Iris pigment epithelial cell (primary cell): Measurements from ENCODE around the gene NEK5.
"Not testable (repeated sequence)": the region's sequence is repeated elsewhere in the genome, so short reads cannot be mapped to it uniquely, and the experiment has no call there.

Source experiments
- DNase-seq: peaks from one replicate; pipeline ENCODE4 v3.0.0-alpha.2; 2011; ENCODE audit warnings: low read depth

Gene NEK5

DNA sequence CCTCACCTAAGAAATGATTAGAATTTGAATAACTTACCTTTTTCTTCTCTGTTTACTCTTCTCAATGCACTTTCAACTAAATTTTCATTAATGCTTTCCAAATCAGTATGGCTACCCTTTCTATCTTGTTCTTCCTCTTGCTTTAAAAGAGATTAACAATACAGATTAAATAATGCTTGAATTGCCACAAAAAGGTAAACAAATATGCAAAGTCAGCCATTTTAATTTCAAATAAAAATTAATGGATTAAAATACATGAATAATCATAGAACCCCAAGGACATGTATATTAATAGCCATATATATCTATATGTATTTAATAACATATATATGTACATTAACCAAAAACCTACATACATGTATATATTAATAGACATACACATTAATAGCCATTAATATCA is 7.9 kb upstream of the NEK5 start:
- no peak for DNase-seq

- no peak for DNase-seq
Observed at GRCh38 chr13:52130641-52131040, 1.8 kb upstream of the NEK5 start.

DNA sequence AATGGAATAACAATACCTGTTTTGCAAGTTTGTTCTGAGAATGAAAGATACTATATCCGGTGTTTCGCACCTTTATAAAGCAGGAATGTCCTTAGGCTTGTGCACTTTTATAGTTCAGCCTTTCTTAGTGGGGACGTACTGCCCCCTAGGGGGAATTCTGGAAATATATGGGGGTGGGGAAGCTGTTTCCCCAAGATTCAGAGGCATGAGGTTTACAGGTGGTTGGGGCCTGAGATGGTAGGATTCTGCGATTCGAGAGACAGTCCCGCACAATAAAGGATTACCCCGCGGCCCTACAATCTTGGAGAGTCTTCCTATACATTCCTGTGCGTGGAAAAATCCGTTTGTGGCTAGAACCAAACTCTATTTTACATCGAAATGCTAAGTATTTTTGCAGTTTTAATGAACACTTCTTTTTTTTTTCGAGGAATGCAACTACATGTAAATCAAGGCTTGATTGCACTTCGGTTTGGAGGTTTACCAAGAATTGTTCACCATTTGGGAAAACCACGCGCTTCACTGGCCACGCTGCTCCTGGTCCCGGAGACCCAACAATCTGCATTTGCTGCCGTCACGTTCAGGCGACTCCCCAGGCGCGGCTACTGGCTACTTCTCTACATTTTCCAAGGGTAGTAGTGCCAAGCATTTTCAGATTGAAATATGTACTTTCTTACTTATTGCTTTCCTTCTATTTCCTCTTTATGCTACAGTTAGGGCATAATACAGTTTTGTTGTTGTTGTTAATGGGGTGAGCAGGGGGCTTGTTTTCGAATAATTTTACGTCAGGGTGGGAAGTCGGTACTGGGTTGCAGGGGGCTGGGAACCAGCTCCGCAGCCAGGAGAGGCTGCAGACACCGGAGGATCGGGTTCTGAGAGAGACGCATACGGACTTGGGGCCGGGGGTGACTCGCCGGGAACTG is 830 bp downstream of the NEK5 start:
- peak; percentile 61 for DNase-seq

DNA sequence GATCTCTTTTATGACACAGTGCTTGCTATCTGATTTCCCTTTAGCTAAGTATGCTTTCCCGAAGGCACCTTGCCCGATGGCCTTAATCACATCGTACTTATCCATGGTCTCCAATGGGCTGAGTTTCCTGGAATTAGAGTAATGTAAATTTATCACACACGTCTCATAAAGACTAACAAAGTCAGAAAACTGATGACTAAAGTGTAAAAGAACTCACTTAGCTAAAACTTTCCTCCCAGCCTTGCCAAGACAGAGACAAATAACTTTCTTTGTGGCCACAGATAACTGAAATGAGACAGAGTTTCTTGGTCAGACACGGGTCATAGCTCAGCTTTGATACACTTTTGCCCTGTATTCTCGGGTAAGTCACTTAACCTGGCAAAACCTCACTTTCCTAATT is 1.5 kb downstream of the NEK5 start:
- DNase-seq = peak; percentile 36

- DNase-seq = no peak
Observed at GRCh38 chr13:52125547-52125946, 3.3 kb downstream of the NEK5 start.

- DNase-seq = no peak
Observed at GRCh38 chr13:52118595-52118994, 10.3 kb downstream of the NEK5 start.

DNA sequence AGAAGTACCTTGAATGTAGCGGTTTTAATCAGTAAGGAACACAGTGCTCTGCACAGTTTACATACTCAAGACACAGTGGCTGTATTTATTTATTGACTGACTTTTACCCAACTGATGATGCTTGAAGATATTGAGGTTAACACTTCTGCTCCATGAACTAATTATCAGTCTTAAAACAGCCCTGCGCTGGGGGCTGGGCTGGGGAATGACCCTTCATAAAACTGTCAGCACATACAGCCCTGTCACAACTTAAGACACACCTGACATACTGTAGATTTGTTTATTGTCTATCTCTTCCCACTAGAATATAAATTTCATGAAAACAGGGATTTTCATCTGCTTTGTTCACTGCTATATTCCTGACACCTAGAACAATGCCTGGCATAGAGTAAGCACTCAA is 10.8 kb downstream of the NEK5 start:
- no peak for DNase-seq

DNA sequence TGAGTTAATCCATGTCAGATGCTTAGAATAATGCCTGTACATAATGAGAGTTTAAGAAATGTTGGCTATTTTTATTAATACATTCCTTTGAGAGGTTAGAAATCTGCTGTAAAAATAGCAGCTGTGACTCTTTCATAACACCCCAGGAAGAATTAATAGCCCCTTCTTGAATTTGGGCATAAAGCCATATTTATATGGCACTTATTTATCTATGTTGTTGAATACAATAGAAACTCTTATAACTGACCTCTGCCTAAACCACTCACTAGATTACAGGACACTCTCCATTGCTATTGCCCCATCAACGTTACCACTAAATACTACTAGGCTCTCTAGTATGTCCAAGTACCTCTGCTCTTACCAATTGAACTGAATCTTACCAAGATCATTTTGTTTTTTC is 16.3 kb downstream of the NEK5 start:
- no peak for DNase-seq

GRCh38 chr13:52109116-52109670 is 19.7 kb downstream of the NEK5 start:
- DNase-seq = no peak

- no peak for DNase-seq
Observed at GRCh38 chr13:52105841-52106240, 23.0 kb downstream of the NEK5 start.

DNA sequence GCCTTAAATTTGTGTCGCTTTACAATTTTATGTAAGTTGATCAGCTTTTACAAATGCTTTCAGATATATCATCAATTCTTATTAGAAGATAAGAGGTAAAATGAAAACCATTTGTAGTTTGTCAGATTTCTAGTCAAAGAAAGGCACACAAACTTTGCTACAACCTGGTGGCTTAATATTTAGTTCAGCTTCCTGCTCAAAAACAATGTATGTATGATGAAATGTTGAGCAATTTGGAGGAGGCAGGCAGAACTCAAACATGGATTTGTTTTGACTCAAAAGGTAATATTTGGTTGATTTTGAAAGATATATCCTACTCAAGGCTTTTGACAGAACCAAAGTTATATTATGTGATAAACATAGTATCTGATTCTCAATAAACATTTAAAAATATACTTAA is 24.2 kb downstream of the NEK5 start:
- peak; percentile 4 for DNase-seq

- DNase-seq = no peak
Observed at GRCh38 chr13:52103386-52103785, 25.5 kb downstream of the NEK5 start.

GRCh38 chr13:52102423-52102822 is 26.4 kb downstream of the NEK5 start:
- not testable (repeated sequence) for DNase-seq

DNA sequence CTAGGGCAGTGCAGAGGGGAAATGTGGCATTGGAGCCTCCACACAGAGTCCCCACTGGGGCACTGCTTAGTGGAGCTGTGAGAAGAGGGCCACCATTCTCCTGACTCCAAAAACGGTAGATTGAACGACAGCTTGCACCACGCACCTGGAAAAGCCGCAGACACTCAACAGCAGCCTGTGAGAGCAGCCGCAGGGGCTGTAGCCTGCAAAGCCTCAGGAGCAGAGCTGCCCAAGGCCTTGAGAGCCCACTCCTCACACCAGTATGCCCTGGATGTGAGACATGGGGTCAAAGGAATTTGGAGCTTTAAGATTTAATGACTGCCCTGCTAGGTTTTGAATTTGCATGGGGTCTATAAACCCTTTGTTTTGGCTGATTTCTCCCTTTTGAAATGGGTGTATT is 31.7 kb downstream of the NEK5 start:
- no peak for DNase-seq

DNA sequence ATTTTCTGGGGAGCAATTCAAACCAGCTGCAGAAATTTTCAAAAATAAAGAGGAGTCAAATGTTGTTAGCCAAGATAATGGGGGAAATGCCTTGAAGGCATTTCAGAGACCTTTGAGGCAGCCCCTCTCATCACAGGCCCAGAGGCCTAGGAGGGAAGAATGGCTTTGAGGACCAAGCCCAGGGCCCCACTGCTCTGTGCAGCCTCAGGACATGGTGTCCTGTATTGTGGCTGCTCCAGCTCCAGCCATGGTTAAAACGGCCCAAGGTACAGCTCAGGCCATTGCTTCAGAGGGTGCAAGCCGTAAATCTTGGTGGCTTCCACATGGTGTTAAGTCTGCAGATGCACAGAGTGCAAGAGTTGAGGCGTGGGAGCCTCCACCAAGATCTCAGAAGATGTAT is 32.1 kb downstream of the NEK5 start:
- DNase-seq = no peak

- no peak for DNase-seq
Observed at GRCh38 chr13:52096062-52096461, 32.8 kb downstream of the NEK5 start.

DNA sequence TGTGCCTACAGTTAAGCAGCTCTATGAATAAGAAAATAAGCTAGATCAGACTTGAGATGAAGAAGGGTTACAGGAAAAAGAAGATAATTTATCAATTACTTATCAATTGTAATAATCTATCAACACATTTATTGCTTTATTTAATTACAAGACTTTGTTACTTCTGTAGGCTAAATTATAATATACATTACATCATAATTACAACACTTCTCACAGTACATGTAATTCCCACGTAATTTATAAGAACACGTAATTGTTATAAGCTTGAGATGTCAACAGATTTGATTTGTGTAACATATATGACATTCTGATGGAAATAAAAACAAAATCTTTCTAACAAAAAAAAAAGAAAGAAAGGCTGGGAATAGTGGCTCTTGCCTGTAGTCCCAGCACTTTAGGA is 36.8 kb downstream of the NEK5 start:
- DNase-seq = no peak

- DNase-seq = no peak
Observed at GRCh38 chr13:52091473-52091872, 37.4 kb downstream of the NEK5 start.

GRCh38 chr13:52085421-52085820 is 43.5 kb downstream of the NEK5 start:
- peak; percentile 74 for DNase-seq

DNA sequence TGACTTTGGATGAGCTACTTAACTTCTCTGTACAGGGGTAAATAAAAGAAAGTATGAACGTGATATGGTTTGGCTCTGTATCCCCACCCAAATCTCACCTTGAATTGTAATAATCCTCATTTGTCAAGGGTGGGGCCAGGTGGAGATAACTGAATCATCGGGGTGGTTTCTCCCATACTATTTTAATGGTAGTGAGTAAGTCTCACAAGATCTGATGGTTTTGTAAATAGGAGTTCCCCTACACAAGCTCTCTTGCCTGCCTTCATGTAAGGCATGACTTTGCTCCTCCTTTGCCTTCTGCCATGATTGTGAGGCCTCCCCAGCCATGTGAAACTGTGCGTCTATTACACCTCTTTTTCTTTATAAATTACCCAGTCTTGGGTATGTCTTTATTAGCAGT is 43.9 kb downstream of the NEK5 start:
- not testable (repeated sequence) for DNase-seq

DNA sequence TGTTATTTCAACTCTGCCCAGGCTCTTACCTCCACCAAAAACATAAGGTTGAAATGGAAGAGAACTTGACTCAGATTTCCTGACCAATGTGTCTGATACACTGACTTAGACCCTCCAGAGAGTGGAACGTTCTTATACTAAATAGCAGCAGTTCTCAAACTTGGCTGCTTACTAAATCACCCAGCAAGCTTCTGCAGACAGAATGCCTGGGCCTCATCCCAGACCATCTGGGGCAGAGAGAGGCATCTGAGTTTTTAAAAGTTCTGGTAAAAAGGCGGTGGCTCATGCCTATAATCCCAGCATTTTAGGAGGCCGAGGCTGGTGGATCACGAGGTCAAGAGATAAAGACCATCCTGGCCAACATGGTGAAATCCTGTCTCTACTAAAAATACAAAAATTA is 46.3 kb downstream of the NEK5 start:
- no peak for DNase-seq

- DNase-seq = not testable (repeated sequence)
Observed at GRCh38 chr13:52079891-52080290, 49.0 kb downstream of the NEK5 start.

- peak; percentile 31 for DNase-seq
Observed at GRCh38 chr13:52070929-52071523, 57.8 kb downstream of the NEK5 start.
